GM23248 (cell line): ENCODE results near the gene ARID1B. TPM values are rescaled to one million over a fixed set of nuclear protein-coding genes. Genes with fewer than 3 reads are reported as not detected.

ENCODE experiments used
- DNase-seq: peaks from one replicate; pipeline ENCODE4 v3.0.0-alpha.2; 2015
- H2AFZ ChIP-seq: fragments of 200-600 bp; sonication (generic); 2 replicates; pipeline ENCODE4 v1.6.1; 2016; ENCODE audit warnings: antibody characterized with exemption
- H3F3A ChIP-seq: fragments of 200-600 bp; sonication (generic); 2 replicates; pipeline ENCODE4 v1.6.1; 2016; ENCODE audit warnings: mild to moderate bottlenecking, antibody characterized with exemption, mixed run types; ENCODE audit not compliant: insufficient read depth
- H3K27ac ChIP-seq: fragments of 200-600 bp; sonication (generic); 2 replicates; pipeline ENCODE4 v1.5.1; 2016; ENCODE audit warnings: mild to moderate bottlenecking
- H3K27me3 ChIP-seq: fragments of 200-600 bp; sonication (generic); replicated peaks from 2 replicates; pipeline ENCODE4 v1.6.1; 2016; ENCODE audit warnings: mild to moderate bottlenecking; ENCODE audit not compliant: insufficient read depth
- H3K36me3 ChIP-seq: fragments of 200-600 bp; sonication (generic); 2 replicates; pipeline ENCODE4 v1.6.1; 2016; ENCODE audit warnings: low read depth, mild to moderate bottlenecking
- H3K4me1 ChIP-seq: fragments of 200-600 bp; sonication (generic); 2 replicates; pipeline ENCODE4 v1.6.1; 2016; ENCODE audit warnings: mild to moderate bottlenecking; ENCODE audit not compliant: insufficient read depth
- H3K4me2 ChIP-seq: fragments of 200-600 bp; sonication (generic); one replicate; pipeline ENCODE4 v1.6.1; 2016; ENCODE audit warnings: mild to moderate bottlenecking; ENCODE audit not compliant: unreplicated experiment
- H3K4me3 ChIP-seq: fragments of 200-600 bp; sonication (generic); 2 replicates; pipeline ENCODE4 v1.5.1; 2016; ENCODE audit warnings: mild to moderate bottlenecking
- H3K79me2 ChIP-seq: fragments of 200-600 bp; sonication (generic); 2 replicates; pipeline ENCODE4 v1.6.1; 2016; ENCODE audit warnings: mild to moderate bottlenecking; ENCODE audit not compliant: insufficient read depth
- H3K9ac ChIP-seq: fragments of 200-600 bp; sonication (generic); 2 replicates; pipeline ENCODE4 v1.6.1; 2016; ENCODE audit warnings: mild to moderate bottlenecking
- H3K9me2 ChIP-seq: fragments of 200-600 bp; sonication (generic); 2 replicates; pipeline ENCODE4 v1.6.1; 2016; ENCODE audit warnings: mixed run types, mild to moderate bottlenecking, moderate library complexity; ENCODE audit not compliant: insufficient read depth
- H3K9me3 ChIP-seq: fragments of 200-600 bp; sonication (generic); one replicate; pipeline ENCODE4 v1.6.1; 2017; ENCODE audit warnings: low read depth
- H4K20me1 ChIP-seq: fragments of 200-600 bp; sonication (generic); 2 replicates; pipeline ENCODE4 v1.6.0; 2016; ENCODE audit not compliant: insufficient read depth
- EZH2 ChIP-seq: fragments of 200-600 bp; sonication (generic); IDR thresholded peaks from 2 replicates; pipeline ENCODE4 v1.6.1; 2018; ENCODE audit warnings: antibody characterized with exemption, mild to moderate bottlenecking; ENCODE audit not compliant: insufficient read depth, poor library complexity, severe bottlenecking
- EZH2phosphoT487 ChIP-seq: fragments of 200-600 bp; sonication (generic); IDR thresholded peaks from 2 replicates; pipeline ENCODE4 v1.6.1; 2018; ENCODE audit warnings: antibody characterized with exemption, moderate library complexity, mild to moderate bottlenecking, low read depth; ENCODE audit not compliant: insufficient read depth
- WGBS, 2 experiments: methylation state at CpG; one replicate each; pipeline ENCODE4 v1.1.6; 2015 to 2017; ENCODE audit warnings: low lambda C conversion rate in 2 of 2, low coverage in 1 of 2; ENCODE audit errors: missing lambda C conversion rate in 2 of 2; 5-methylcytosine and 5-hydroxymethylcytosine counted together
- in situ Hi-C: fragments of 300-500 bp; cut with MboI; formaldehyde crosslinking; loops from 2 replicates; pipeline ENCODE4 v1.15.0; 2020
- polyA plus RNA-seq: library from polyadenylated mRNA; unstranded; fragments of >200 nt; fragmentation: Nextera tagmentation; extraction: Ambion mirVana; gene quantifications from 2 replicates; pipeline ENCODE4 v1.2.1, GENCODE V29; 2016
- total RNA-seq: library from RNA; depleted of rRNA; stranded (reverse); fragments of >200 nt; shearing (Covaris generic); gene quantifications from 2 replicates; pipeline ENCODE4 v1.2.3, GENCODE V29; 2014

ARID1B gene
- total and polyA plus RNA-seq, 2 experiments from 2014 or later, result 19.3 to 21.2 TPM

DNA sequence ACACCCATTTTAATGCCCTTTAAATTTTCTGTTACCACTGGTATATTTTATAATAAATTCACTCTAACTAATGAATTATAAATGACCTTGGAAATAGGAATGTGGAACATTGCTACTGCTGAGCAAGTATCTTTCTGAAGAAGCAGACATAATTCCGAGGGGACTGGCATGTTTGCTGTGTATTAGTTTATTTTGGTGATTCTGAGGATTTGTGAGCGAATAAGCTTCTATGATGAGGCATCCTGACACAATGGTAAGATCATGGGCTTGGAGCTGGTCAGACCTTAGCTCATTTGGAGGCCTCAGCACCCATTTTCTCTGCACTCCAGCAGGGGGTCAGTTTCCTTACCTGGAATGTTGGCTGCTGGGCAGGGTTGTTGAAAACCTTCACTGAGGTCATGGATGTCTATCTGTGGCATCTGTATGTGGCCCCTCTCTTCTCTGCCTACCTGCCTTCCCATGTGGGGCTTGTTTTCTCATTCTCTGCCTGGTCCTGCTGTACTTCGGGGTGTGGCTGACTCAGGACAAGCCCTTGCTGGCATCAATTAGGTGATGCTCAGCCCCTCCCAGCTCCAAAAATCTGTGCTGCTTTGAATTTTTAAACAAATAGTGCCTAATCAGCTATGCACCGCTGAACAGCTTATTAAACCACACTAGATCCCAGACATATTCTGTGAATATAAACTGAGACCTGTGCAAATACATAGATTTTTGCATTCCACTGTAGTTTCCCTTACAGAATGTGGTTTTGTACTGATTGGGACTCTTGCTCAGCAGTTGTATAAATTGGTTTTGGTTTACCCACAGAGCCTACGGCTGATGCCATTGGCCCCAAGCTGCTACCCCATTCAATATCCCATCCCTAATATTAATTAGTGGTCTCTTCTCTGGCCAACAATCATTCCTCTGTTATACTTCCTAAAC is 10.7 kb downstream of the ARID1B start:
- DNase-seq, result peak; percentile 37
- Histone ChIP-seq H3K27ac (no peak overlapping the region), H3K4me2 (no peak overlapping the region), H3K9me2 (no peaks in the 10 kb centered on the region), H3K27me3 (no peaks in the 10 kb centered on the region), H4K20me1 (peaks cover 17% of the 10 kb centered on the region; the same call in 1 of the 2 replicates), H3K4me3 (no peak overlapping the region), H3F3A (peaks cover 17% of the 10 kb centered on the region), H3K9me3 (no peaks in the 10 kb centered on the region), H3K36me3 (peaks cover 8% of the 10 kb centered on the region; the same call in 1 of the 2 replicates), H2AFZ (no peak overlapping the region), H3K79me2 (peaks cover 100% of the 10 kb centered on the region), H3K9ac (no peak overlapping the region), H3K4me1 (peaks cover 18% of the 10 kb centered on the region)
- 57 to 60% methylated on average over 5 of the region's 5 CpGs for WGBS, 2 experiments
- TF ChIP-seq EZH2phosphoT487 (no peak), EZH2 (no peak)
- in situ Hi-C loops, result loop anchor here (10.0 kb wide), 1 partner anchor 247 kb away; no protein-coding TSS in a partner anchor

DNA sequence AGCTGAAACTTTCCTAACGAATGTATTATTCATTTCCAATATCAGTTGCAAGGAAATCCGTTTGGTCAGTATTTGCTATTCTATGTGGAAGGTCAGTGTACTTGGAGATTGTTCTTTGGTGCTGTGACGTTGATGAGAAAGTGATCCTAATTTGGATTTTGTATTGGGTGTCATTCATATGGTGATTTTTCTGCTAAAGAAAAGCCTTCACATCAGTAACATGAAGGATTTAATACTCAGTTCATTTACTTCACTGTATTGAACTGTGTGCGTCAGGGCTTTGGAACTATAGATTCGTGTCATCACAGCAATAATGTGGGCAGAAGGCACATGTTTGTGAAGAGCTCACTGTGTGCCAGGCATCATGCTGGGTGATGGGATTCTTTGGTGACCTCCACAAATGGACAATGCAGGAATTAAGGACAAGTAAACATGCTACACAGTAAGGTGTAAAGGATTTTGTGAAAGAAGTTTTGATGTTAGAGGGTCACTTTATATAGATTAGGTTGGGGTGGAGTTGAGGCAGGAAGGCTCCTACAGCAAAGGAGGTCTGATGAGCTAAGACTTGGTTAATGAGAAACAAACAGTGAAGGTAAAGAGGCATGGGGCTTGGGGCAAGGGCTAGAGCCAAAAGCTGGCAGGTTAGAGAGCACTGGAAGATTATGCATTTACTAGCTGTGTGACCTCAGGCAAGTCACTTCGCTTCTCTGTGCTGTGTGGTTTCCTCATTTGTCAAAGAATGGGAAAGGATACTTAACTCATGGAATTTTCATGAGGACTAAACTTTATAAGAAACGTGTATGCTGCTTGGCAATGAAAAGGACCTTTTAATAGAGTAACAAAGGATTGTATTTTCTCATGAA is 12.1 kb downstream of the ARID1B start:
- H2AFZ ChIP-seq, result no peak overlapping the region
- no peak overlapping the region for H3K4me2 ChIP-seq
- in situ Hi-C loops, result loop anchor here (10.0 kb wide), 1 partner anchor 245 kb away; no protein-coding TSS in a partner anchor
- peaks cover 17% of the 10 kb centered on the region; the same call in 1 of the 2 replicates for H4K20me1 ChIP-seq
- no peak for DNase-seq
- 0 out of 2 replicates have a peak, but pooled peaks cover 3% of the 10 kb centered on the region for H3K4me1 ChIP-seq
- H3K27ac ChIP-seq, result no peak overlapping the region
- peaks cover 100% of the 10 kb centered on the region for H3K79me2 ChIP-seq
- 0 out of 2 replicates have a peak, but pooled peaks cover 2% of the 10 kb centered on the region for H3F3A ChIP-seq
- no peak overlapping the region for H3K4me3 ChIP-seq
- H3K36me3 ChIP-seq, result peaks cover 8% of the 10 kb centered on the region; the same call in 1 of the 2 replicates
- WGBS, 2 experiments, result 59 to 63% methylated on average over 7 of the region's 7 CpGs
- H3K9me3 ChIP-seq, result no peaks in the 10 kb centered on the region
- H3K27me3 ChIP-seq, result no peaks in the 10 kb centered on the region
- H3K9me2 ChIP-seq, result no peaks in the 10 kb centered on the region
- no peak overlapping the region for H3K9ac ChIP-seq
- no peak for TF ChIP-seq EZH2phosphoT487
- no peak for TF ChIP-seq EZH2

DNA sequence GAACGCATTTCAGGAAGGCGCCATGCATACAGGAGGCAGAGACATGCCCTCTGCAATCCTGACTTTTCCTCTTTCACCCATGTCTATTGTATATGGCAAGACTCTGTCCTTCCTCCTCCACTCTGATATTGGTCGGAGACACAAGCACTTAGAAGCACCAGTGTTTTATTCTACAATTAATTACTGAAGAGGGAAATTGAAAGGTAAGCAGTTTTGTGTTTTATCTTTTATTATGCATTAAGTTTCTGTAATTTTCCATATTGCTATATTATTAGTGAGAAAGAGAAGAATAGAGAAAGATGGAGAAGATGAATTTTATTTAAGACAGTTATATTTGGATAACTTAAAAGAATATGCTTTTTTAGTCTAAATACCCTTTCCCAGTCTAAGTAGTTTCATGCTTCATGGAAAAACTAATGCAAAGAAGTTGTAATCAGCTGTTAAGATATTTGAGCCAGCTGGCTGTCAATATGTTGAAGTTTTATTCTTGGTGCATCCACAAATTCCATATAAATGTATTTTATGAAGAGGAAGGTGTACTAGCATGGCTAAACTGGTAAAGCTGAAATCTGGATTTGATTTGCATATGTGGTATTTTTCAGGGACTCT is 13.6 kb downstream of the ARID1B start:
- Histone ChIP-seq H3K36me3 (peaks cover 3% of the 10 kb centered on the region; the same call in 1 of the 2 replicates), H3K79me2 (peaks cover 100% of the 10 kb centered on the region), H4K20me1 (peaks cover 17% of the 10 kb centered on the region; the same call in 1 of the 2 replicates), H3K4me2 (no peak overlapping the region), H3K4me3 (no peak overlapping the region), H3K27me3 (no peaks in the 10 kb centered on the region), H3K27ac (no peak overlapping the region), H3K9me3 (no peaks in the 10 kb centered on the region), H3K9ac (no peak overlapping the region), H3K4me1 (peaks cover 3% of the 10 kb centered on the region), H2AFZ (no peak overlapping the region), H3F3A (no peaks in the 10 kb centered on the region), H3K9me2 (no peaks in the 10 kb centered on the region)
- TF ChIP-seq EZH2 (no peak), EZH2phosphoT487 (no peak)
- in situ Hi-C loops, result no loop called here
- DNase-seq, result no peak
- 95 to 100% methylated on average over 3 of the region's 3 CpGs for WGBS, 2 experiments
